Esophagus squamous epithelium (tissue), 4 donors: ENCODE results near the gene CHTOP.

ENCODE experiments used
- CTCF ChIP-seq, 6 experiments: fragments of 450-650 bp in 4 of 6; fragments of 200-600 bp in 2 of 6; sonication (generic) in 2 of 6; IDR thresholded peaks; one replicate each; pipeline ENCODE4 v1.5.1; 2016 to 2019; ENCODE audit warnings: antibody characterized with exemption in 6 of 6, mild to moderate bottlenecking in 4 of 6, moderate library complexity in 4 of 6
- POLR2A ChIP-seq, 4 donors: fragments of 450-650 bp; IDR thresholded peaks; one replicate each; pipeline ENCODE4 v1.6.1; 2017; ENCODE audit warnings: antibody characterized with exemption in 4 of 4, mild to moderate bottlenecking in 4 of 4, moderate library complexity in 3 of 4

GRCh38 chr1:153629343-153629665 lies 4.6 kb upstream of the CHTOP start:
- TF ChIP-seq POLR2A (IDR thresholded peaks at IDR 0.05) (no peak), CTCF (IDR thresholded peaks at IDR 0.05) (no peak)
